Measurements from ENCODE around the gene LARGE1.

DNA sequence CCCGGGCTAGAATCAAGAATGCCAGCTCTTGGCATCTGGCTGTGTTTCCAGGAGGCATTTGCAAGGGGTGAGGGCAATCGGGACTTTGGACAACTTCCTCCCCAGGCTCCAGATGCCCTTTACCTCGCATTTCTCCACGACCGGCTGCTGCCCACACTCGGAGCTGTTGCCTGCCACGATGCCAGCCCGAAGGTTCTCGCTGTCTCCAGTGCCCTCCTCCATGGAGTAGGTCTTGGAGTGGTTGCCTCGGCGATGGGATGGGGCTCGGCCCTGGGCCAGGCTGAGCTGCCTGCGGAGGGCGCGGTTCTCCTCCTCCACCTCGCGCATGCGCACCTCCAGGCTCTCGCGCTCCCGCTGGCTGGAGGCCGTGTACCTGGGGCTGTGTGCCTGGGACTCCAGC lies 270.0 kb downstream of the LARGE1 start:
- TF ChIP-seq, protein P1, sequence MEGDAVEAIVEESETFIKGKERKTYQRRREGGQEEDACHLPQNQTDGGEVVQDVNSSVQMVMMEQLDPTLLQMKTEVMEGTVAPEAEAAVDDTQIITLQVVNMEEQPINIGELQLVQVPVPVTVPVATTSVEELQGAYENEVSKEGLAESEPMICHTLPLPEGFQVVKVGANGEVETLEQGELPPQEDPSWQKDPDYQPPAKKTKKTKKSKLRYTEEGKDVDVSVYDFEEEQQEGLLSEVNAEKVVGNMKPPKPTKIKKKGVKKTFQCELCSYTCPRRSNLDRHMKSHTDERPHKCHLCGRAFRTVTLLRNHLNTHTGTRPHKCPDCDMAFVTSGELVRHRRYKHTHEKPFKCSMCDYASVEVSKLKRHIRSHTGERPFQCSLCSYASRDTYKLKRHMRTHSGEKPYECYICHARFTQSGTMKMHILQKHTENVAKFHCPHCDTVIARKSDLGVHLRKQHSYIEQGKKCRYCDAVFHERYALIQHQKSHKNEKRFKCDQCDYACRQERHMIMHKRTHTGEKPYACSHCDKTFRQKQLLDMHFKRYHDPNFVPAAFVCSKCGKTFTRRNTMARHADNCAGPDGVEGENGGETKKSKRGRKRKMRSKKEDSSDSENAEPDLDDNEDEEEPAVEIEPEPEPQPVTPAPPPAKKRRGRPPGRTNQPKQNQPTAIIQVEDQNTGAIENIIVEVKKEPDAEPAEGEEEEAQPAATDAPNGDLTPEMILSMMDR (IDR thresholded peaks at IDR 0.05; ENCODE audit: insufficient read depth, low read length), result no peak
- TF ChIP-seq, protein P2, sequence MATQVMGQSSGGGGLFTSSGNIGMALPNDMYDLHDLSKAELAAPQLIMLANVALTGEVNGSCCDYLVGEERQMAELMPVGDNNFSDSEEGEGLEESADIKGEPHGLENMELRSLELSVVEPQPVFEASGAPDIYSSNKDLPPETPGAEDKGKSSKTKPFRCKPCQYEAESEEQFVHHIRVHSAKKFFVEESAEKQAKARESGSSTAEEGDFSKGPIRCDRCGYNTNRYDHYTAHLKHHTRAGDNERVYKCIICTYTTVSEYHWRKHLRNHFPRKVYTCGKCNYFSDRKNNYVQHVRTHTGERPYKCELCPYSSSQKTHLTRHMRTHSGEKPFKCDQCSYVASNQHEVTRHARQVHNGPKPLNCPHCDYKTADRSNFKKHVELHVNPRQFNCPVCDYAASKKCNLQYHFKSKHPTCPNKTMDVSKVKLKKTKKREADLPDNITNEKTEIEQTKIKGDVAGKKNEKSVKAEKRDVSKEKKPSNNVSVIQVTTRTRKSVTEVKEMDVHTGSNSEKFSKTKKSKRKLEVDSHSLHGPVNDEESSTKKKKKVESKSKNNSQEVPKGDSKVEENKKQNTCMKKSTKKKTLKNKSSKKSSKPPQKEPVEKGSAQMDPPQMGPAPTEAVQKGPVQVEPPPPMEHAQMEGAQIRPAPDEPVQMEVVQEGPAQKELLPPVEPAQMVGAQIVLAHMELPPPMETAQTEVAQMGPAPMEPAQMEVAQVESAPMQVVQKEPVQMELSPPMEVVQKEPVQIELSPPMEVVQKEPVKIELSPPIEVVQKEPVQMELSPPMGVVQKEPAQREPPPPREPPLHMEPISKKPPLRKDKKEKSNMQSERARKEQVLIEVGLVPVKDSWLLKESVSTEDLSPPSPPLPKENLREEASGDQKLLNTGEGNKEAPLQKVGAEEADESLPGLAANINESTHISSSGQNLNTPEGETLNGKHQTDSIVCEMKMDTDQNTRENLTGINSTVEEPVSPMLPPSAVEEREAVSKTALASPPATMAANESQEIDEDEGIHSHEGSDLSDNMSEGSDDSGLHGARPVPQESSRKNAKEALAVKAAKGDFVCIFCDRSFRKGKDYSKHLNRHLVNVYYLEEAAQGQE (IDR thresholded peaks at IDR 0.05; ENCODE audit: insufficient replicate concordance, low read depth), result no peak
